SK-N-MC (cell line): Measurements from ENCODE around the gene FAM89B.

Experiments used
- DNase-seq: peaks from one replicate; pipeline ENCODE4 v3.0.0-alpha.2; 2011; ENCODE audit warnings: low read depth, low spot score
- H3K27ac ChIP-seq: fragments of 200-600 bp; sonication (generic); 2 replicates; pipeline ENCODE4 v1.5.1; 2016; ENCODE audit warnings: mixed run types
- H3K36me3 ChIP-seq: fragments of 200-600 bp; sonication (generic); 2 replicates; pipeline ENCODE4 v1.6.1; 2017; ENCODE audit warnings: antibody characterized with exemption, low read length, mixed read lengths; ENCODE audit not compliant: insufficient read depth
- H3K4me3 ChIP-seq: fragments of 200-600 bp; sonication (generic); 2 replicates; pipeline ENCODE4 v1.5.1; 2016
- H3K9ac ChIP-seq: fragments of 200-600 bp; sonication (generic); 2 replicates; pipeline ENCODE4 v1.8.0; 2017; ENCODE audit warnings: mixed run types, mixed read lengths; ENCODE audit not compliant: insufficient read length
- H3K9me3 ChIP-seq: fragments of 200-600 bp; sonication (generic); 2 replicates; pipeline ENCODE4 v1.6.1; 2017; ENCODE audit warnings: low read depth, mild to moderate bottlenecking, antibody characterized with exemption, low read length, moderate library complexity, mixed read lengths
- EZH2 ChIP-seq: fragments of 200-600 bp; sonication (generic); IDR thresholded peaks from one replicate; pipeline ENCODE4 v1.6.1; 2017; ENCODE audit warnings: antibody characterized with exemption
- FOXP2 ChIP-seq: optimal IDR thresholded peaks from 2 replicates; pipeline ENCODE3; 2011; ENCODE audit warnings: mild to moderate bottlenecking, moderate library complexity; ENCODE audit not compliant: insufficient read depth; ENCODE audit errors: extremely low read length, control extremely low read depth
- POLR2AphosphoS5 ChIP-seq: IDR thresholded peaks from 2 replicates; pipeline ENCODE4 v1.6.1; 2012; ENCODE audit warnings: mild to moderate bottlenecking, low read depth, low read length, borderline replicate concordance

Gene FAM89B

GRCh38 chr11:65585396-65586246 lies 13.3 kb downstream of the FAM89B start:
- Histone ChIP-seq H3K9ac (no peak overlapping the region), H3K9me3 (no peaks in the 10 kb centered on the region), H3K4me3 (no peak overlapping the region), H3K27ac (no peak overlapping the region), H3K36me3 (no peaks in the 10 kb centered on the region)
- TF ChIP-seq FOXP2 (no peak), POLR2AphosphoS5 (no peak), EZH2 (no peak)
- no peak for DNase-seq

- H3K4me3 ChIP-seq = no peak overlapping the region
- DNase-seq = no peak
- TF ChIP-seq FOXP2 = no peak
- no peak for TF ChIP-seq POLR2AphosphoS5
- no peak for TF ChIP-seq EZH2
- no peak overlapping the region for H3K27ac ChIP-seq
- H3K36me3 ChIP-seq = no peaks in the 10 kb centered on the region
- H3K9me3 ChIP-seq = no peaks in the 10 kb centered on the region
- no peak overlapping the region for H3K9ac ChIP-seq
Observed at GRCh38 chr11:65586247-65586630, 13.9 kb downstream of the FAM89B start.

- Histone ChIP-seq H3K9me3 (no peaks in the 10 kb centered on the region), H3K27ac (no peak overlapping the region), H3K9ac (no peak overlapping the region), H3K4me3 (no peak overlapping the region), H3K36me3 (no peaks in the 10 kb centered on the region)
- no peak for DNase-seq
- no peak for TF ChIP-seq EZH2
- no peak for TF ChIP-seq FOXP2
- no peak for TF ChIP-seq POLR2AphosphoS5
Observed at GRCh38 chr11:65586676-65587075, 14.3 kb downstream of the FAM89B start.

GRCh38 chr11:65588199-65589054 lies 16.1 kb downstream of the FAM89B start:
- no peak overlapping the region for H3K4me3 ChIP-seq
- TF ChIP-seq EZH2 = no peak
- no peak for TF ChIP-seq FOXP2
- no peak for TF ChIP-seq POLR2AphosphoS5
- no peak for DNase-seq
- H3K9me3 ChIP-seq = no peaks in the 10 kb centered on the region
- H3K9ac ChIP-seq = no peak overlapping the region
- H3K36me3 ChIP-seq = no peaks in the 10 kb centered on the region
- no peak overlapping the region for H3K27ac ChIP-seq

- Histone ChIP-seq H3K27ac (no peak overlapping the region), H3K9me3 (no peaks in the 10 kb centered on the region), H3K36me3 (no peaks in the 10 kb centered on the region), H3K4me3 (no peak overlapping the region), H3K9ac (no peak overlapping the region)
- TF ChIP-seq EZH2 (no peak), POLR2AphosphoS5 (no peak), FOXP2 (no peak)
- no peak for DNase-seq
Observed at GRCh38 chr11:65589444-65590239, 17.3 kb downstream of the FAM89B start.

- no peak for TF ChIP-seq EZH2
- no peak overlapping the region for H3K4me3 ChIP-seq
- H3K27ac ChIP-seq = no peak overlapping the region
- no peaks in the 10 kb centered on the region for H3K36me3 ChIP-seq
- no peak for DNase-seq
- no peak overlapping the region for H3K9ac ChIP-seq
- no peaks in the 10 kb centered on the region for H3K9me3 ChIP-seq
Observed at GRCh38 chr11:65590240-65590738, 18.0 kb downstream of the FAM89B start.

- Histone ChIP-seq H3K36me3 (no peaks in the 10 kb centered on the region), H3K4me3 (no peak overlapping the region), H3K9ac (no peak overlapping the region), H3K27ac (no peak overlapping the region), H3K9me3 (no peaks in the 10 kb centered on the region)
- no peak for DNase-seq
- TF ChIP-seq POLR2AphosphoS5 (no peak), EZH2 (no peak), FOXP2 (no peak)
Observed at GRCh38 chr11:65591939-65592857, 19.9 kb downstream of the FAM89B start.
